HTR-8/SVneo (cell line): ENCODE results near the gene IL3RA.
"Not testable (repeated sequence)": the region's sequence is repeated elsewhere in the genome, so short reads cannot be mapped to it uniquely, and the experiment has no call there.

Experiments used
- DNase-seq: peaks from one replicate; pipeline ENCODE4 v3.0.0; 2011; ENCODE audit warnings: low spot score, mixed read lengths; ENCODE audit not compliant: insufficient read length
- FAIRE-seq: peaks from 2 replicates; lab custom pipeline; 2011; peaks lifted over from hg19 to GRCh38; lab: Jason Lieb, UNC

IL3RA gene

GRCh38 chrX:1397001-1397400 lies 60.4 kb downstream of the IL3RA start:
- DNase-seq (no peak), FAIRE-seq (no peak)

GRCh38 chrX:1397441-1398270 lies 61.1 kb downstream of the IL3RA start:
- FAIRE-seq (no peak), DNase-seq (no peak)

- FAIRE-seq = no peak
- no peak for DNase-seq
These were observed 62.1 kb downstream of the IL3RA start for GRCh38 chrX:1398431-1399340.

GRCh38 chrX:1400049-1400448 lies 63.5 kb downstream of the IL3RA start:
- FAIRE-seq (no peak), DNase-seq (no peak)

DNA sequence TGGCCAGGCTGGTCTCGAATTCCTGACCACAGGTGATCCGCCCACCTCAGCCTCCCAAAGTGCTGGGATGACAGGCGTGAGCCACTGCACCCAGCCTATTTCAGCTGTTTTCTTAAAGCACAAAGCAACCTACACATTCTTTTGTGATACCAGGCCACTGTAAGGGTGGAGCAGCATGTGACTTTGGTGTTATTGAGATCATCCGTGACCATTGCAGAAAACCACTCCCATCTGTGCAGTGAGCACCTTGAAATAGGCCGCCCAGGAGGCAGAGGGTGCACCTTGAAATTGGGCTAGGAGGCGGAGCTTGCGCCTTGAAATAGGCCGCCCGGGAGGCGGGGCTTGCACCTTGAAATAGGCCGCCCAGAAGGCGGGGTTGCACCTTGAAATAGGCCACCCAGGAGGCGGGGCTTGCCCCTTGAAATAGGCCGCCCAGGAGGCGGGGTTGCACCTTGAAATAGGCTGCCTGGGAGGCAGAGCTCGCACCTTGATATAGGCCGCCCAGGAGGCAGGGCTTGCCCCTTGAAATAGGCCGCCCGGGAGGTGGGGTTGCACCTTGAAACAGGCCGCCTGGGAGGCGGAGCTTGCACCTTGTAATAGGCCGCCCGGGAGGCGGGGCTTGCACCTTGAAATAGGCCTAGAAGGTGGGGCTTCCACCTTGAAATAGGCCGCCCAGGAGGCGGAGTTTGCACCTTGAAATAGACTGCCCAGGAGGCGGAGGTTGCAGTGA lies 64.3 kb downstream of the IL3RA start:
- FAIRE-seq = no peak
- no peak for DNase-seq

- FAIRE-seq (no peak), DNase-seq (no peak)
These were observed 65.2 kb downstream of the IL3RA start for GRCh38 chrX:1401611-1402430.

DNA sequence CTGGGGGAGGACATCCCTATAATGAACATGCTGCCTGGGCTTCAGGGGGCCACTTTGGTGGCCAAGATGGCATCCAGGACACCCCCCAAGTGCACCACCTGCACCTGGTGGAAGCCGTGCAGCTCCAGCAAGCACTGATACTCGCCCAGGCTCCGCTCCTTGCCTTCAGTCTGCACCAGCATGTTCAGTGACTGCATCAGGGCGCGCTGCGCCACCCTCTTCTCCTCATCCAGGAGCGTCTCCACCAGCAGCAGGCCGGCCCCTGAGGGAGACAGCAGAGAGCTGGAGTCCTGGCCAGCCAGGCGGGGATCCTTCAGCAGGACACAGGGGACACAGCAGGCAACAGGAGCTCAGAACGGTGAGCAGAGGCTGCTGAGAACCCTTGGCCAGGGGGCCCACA lies 66.6 kb downstream of the IL3RA start:
- FAIRE-seq = no peak

GRCh38 chrX:1403867-1404266 lies 67.3 kb downstream of the IL3RA start:
- DNase-seq = not testable (repeated sequence)
- peak; percentile 74 for FAIRE-seq

More for the DNA sequence above, 66.6 kb downstream of the IL3RA start:
- no peak for DNase-seq

GRCh38 chrX:1405769-1406168 lies 69.2 kb downstream of the IL3RA start:
- peak; percentile 76 for FAIRE-seq

GRCh38 chrX:1407035-1407434 lies 70.5 kb downstream of the IL3RA start:
- DNase-seq (no peak), FAIRE-seq (peak; percentile 74)

More at GRCh38 chrX:1405769-1406168, 69.2 kb downstream of the IL3RA start:
- DNase-seq = not testable (repeated sequence)

DNA sequence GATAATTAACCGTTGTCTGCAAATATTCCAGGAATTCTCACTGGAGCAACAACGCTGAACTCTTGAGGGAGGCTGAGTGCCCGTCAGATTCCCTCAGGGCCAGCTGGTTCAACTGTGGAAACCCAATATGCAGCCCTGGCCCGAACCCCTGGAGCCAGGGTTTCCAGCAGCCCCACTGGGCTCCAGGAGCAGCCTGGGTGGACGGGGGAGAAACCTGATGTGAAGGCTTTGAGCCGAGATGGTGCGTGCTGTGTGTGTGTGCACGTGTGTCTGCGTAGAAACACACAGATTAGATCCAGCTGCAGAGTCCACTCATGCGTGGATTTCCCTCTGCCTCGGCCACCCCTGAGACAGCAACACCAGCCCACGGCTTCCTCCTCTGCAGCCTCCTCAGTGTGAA lies 74.7 kb downstream of the IL3RA start:
- FAIRE-seq = no peak

DNA sequence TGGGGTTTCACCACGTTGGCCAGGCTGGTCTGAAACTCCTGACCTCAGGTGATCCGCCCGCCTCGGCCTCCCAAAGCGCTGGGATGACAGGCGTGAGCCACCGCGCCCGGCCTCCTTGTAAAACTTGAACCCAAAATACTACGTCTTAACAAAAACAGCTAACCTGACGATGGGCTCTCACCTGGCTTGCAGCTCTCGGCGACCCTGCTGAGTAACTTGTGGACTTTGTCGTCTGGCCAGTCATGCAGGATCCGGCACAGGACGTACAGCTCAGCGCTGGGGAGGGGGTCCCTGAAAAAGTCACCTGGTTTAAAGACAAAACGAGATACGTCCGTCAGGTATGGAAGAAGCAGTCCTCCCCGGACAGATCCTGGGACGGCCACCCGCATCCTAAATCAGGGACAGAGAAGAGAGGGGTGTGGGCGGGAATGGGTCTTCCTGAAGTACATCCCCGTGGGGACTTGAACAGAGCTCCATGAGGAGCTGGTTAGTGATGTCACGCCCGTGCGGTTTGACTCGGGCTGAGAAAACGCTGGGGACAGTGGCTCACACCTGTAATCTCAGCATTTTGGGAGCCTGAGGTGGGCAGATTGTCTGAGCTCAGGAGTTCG lies 76.1 kb downstream of the IL3RA start:
- no peak for DNase-seq
- no peak for FAIRE-seq

More for the DNA sequence above, 74.7 kb downstream of the IL3RA start:
- DNase-seq = no peak

DNA sequence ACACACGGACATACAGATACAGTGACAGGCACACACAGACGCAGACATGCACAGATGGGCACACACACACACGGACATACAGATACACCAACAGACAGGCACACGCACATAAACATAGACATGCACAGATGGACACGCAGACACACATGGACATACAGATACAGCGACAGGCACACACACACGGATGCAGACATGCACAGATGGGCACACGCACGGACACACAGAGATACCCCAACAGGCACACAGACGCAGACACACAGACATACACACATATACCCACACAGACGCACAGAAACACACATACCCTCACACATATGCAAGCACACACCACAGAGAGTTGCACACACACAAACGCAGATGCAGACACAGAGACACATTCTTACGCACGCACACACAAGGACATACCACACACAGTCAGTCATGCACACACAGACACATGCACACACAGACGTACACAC lies 79.8 kb downstream of the IL3RA start:
- DNase-seq (no peak), FAIRE-seq (peak; percentile 93)

- FAIRE-seq (peak; percentile 13), DNase-seq (no peak)
These were observed 80.6 kb downstream of the IL3RA start for GRCh38 chrX:1416965-1417760.

DNA sequence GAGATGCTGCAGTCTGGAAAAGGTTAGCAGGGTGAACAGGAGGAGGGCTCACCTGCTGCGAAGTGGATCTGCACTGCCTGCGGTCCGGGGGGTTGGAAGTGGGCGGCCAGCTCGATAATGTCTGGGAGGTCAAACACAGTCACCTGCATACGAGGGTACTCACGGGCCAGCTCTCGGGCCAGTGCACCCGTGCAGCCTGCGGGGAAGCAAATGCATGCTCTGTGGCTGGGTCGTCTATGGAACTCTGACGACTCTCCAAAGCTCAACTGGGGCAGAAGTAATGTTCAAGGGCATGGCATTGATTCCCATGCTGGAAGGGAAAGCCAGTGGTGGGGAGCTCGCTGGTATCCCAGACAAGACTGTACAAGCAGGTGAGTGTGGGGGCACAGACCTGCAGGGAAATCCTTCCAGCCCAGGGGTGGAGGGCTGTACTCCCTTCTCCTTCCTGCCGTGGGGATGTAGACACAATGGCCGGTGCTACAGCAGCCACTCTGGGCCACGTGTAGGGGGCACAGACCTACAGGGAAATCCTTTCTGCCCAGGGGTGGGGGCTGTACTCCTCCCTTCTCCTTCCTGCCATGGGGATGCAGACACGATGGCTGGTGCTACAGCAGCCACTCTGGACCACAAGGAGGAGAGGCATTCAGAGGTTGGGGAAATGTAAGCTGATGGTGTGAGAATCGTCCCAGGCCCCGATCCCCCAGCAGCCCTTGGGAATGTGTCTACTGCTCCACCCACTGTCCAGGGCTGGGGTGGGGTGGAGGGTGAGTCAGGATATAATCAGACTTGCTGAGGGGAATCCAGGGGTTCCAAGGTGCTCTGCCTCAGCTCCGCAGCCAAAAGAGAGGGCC lies 81.6 kb downstream of the IL3RA start:
- no peak for FAIRE-seq
- no peak for DNase-seq

DNA sequence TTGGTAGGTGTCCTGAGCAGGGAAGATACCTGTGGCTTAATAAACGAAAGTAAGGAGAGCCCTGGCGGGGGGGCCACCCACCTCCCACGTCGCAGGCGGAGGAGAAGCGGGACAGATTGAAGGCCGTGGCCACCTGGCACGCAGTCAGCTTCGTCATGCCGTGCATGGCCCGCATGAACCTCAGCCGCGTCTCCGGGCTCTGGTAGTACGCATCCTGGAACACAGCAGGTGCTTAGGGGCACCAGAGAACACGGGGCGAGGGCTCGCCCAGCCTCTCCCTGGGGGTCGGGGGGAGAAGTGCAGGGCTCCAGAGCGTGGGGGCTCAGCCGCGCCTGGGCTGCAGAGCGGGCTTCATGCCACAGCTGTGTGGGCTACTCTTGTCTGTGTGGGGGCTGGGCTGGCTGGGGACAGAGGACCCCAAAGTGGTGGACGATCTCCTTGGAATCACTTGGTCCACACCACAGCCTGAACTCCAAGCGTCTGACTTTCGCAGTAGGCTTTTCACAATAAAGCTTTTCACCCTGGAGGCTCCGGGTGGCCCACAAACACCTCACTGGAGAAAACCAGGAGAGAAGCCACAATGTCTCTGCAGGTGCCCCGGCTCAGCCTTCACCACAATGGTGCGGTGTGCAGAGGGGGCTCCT lies 82.4 kb downstream of the IL3RA start:
- FAIRE-seq (no peak), DNase-seq (no peak)
